K562 (cell line): ENCODE results near the gene LANCL3. TPM values are rescaled to one million over a fixed set of nuclear protein-coding genes. Genes with fewer than 3 reads are reported as not detected.

Experiments used
- ATAC-seq: fragments of 200-7000 bp; cut with Tn5 transposase; 3 replicates; pipeline ENCODE4 v1.9.1; 2020; ENCODE audit warnings: moderate library complexity
- BruUV-seq: library from RNA; stranded (reverse); fragments of 400-500 nt; replicated peaks from 2 replicates; lab custom pipeline; 2021; lab: Mats Ljungman, UMichigan
- CTCF ChIA-PET: fragments of 300-600 bp; formaldehyde crosslinking; extraction: SDS; loops from one replicate; lab custom pipeline; 2021; ENCODE audit warnings: low intra/inter-chr PET ratio; lab: Yijun Ruan, JAX
- POLR2A ChIA-PET: fragments of 300-600, 350-650 bp; sonication (Branson Sonifier 250); formaldehyde crosslinking; extraction: SDS; loops from one replicate; lab custom pipeline; 2021; ENCODE audit warnings: antibody characterized with exemption, inconsistent platforms; lab: Yijun Ruan, JAX
- DNase-seq, 4 experiments: peaks; one replicate each; pipeline versions ENCODE4 v3.0.0 to v3.0.0-alpha.2; 2011 to 2018; ENCODE audit warnings: low spot score in 3 of 4, mixed read lengths in 3 of 4; ENCODE audit errors: extremely low read depth in 1 of 4
- FAIRE-seq: peaks from 2 replicates; lab custom pipeline; 2011; peaks lifted over from hg19 to GRCh38; lab: Jason Lieb, UNC
- H2AFZ ChIP-seq: 2 replicates; pipeline ENCODE4 v1.6.0; 2011; ENCODE audit warnings: low read depth, low read length, control low read depth, inconsistent platforms
- H3K27ac ChIP-seq: fragments of 200-600 bp; 3 replicates; pipeline ENCODE4 v1.8.0; 2011; ENCODE audit warnings: low read depth, mild to moderate bottlenecking, control low read depth, inconsistent platforms, low read length, moderate library complexity, mixed read lengths; ENCODE audit errors: extremely low read depth
- H3K27me3 ChIP-seq, 2 experiments: fragments of 300-600 bp in 1 of 2; 2 replicates in 1 of 2; 3 replicates in 1 of 2; pipeline versions ENCODE4 v1.6.0 to v1.8.0; 2011; ENCODE audit warnings: inconsistent platforms in 2 of 2, low read length in 2 of 2, mild to moderate bottlenecking in 1 of 2, mixed read lengths in 1 of 2, moderate library complexity in 1 of 2; ENCODE audit not compliant: control insufficient read depth in 2 of 2, insufficient read depth in 2 of 2
- H3K36me3 ChIP-seq: fragments of 300-600 bp; 3 replicates; pipeline ENCODE4 v1.8.0; 2011; ENCODE audit warnings: mild to moderate bottlenecking, low read length, inconsistent platforms; ENCODE audit not compliant: control insufficient read depth, insufficient read depth
- H3K4me1 ChIP-seq, 2 experiments: fragments of 200-600 bp in 1 of 2; replicated peaks in 1 of 2; 2 replicates in 1 of 2; 3 replicates in 1 of 2; pipeline versions ENCODE4 v1.5.1 to v1.8.0; 2011; ENCODE audit warnings: inconsistent platforms in 2 of 2, low read length in 2 of 2, mild to moderate bottlenecking in 1 of 2, mixed read lengths in 1 of 2, moderate library complexity in 1 of 2; ENCODE audit not compliant: control insufficient read depth in 2 of 2, insufficient read depth in 2 of 2
- H3K4me2 ChIP-seq: 2 replicates; pipeline ENCODE4 v1.6.1; 2011; ENCODE audit warnings: low read length, control low read depth, inconsistent platforms, mixed read lengths; ENCODE audit not compliant: insufficient read depth
- H3K4me3 ChIP-seq: fragments of 200-600 bp; sonication (generic), shearing (Covaris generic); 2 replicates; pipeline ENCODE4 v1.5.1; 2016; ENCODE audit warnings: control low read depth, inconsistent platforms
- H3K79me2 ChIP-seq: fragments of 200-600 bp; 3 replicates; pipeline ENCODE4 v1.8.0; 2011; ENCODE audit warnings: low read length, inconsistent platforms; ENCODE audit not compliant: control insufficient read depth, insufficient read depth
- H3K9ac ChIP-seq, 2 experiments: 2 replicates each; pipeline versions ENCODE4 v1.6.0 to v1.6.1; 2011; ENCODE audit warnings: low read depth in 2 of 2, low read length in 2 of 2, control low read depth in 1 of 2, inconsistent platforms in 1 of 2, mild to moderate bottlenecking in 1 of 2, mixed read lengths in 1 of 2; ENCODE audit not compliant: insufficient read depth in 1 of 2
- H3K9me1 ChIP-seq: one replicate; pipeline ENCODE4 v1.6.0; 2011; ENCODE audit warnings: inconsistent platforms, mild to moderate bottlenecking, low read length, moderate library complexity; ENCODE audit not compliant: control insufficient read depth, insufficient read depth
- H3K9me3 ChIP-seq: replicated peaks from 2 replicates; pipeline ENCODE4 v1.5.1; 2011; ENCODE audit warnings: low read depth, low read length, inconsistent platforms; ENCODE audit not compliant: control insufficient read depth, insufficient read depth
- H4K20me1 ChIP-seq: replicated peaks from 2 replicates; pipeline ENCODE4 v1.6.1; 2011; ENCODE audit warnings: low read length, inconsistent platforms, mixed read lengths; ENCODE audit not compliant: control insufficient read depth, insufficient read depth
- ATF4 ChIP-seq: fragments of 450-650 bp; formaldehyde crosslinking; IDR thresholded peaks from 2 replicates; pipeline ENCODE4 v1.4.0; 2022; ENCODE audit warnings: mild to moderate bottlenecking, moderate library complexity
- BCL6 ChIP-seq: fragments of 250-450 bp; sonication (Bioruptor Pico); IDR thresholded peaks from 2 replicates; pipeline ENCODE4 v1.4.0; 2020
- BRF2 ChIP-seq: IDR thresholded peaks from 3 replicates; pipeline ENCODE4 v1.6.1; 2011; ENCODE audit warnings: borderline replicate concordance, mild to moderate bottlenecking; ENCODE audit not compliant: insufficient read length, insufficient read depth
- CBFB ChIP-seq: sonication (generic); formaldehyde crosslinking; IDR thresholded peaks from 2 replicates; pipeline ENCODE4 v1.4.0; 2020; ENCODE audit warnings: mild to moderate bottlenecking, missing genetic modification reagents
- FOSL1 ChIP-seq: fragments of 200-800 bp; sonication (Bioruptor generic); conservative IDR thresholded peaks from 2 replicates; pipeline ENCODE4 v1.6.1; 2016; ENCODE audit warnings: missing genetic modification characterization, missing compliant biosample characterization
- GABPA ChIP-seq: fragments of 200-800 bp; sonication (Bioruptor generic); conservative IDR thresholded peaks from 2 replicates; pipeline ENCODE4 v1.6.1; 2016; ENCODE audit warnings: low read depth, missing genetic modification characterization, missing compliant biosample characterization
- HMGN3 ChIP-seq: IDR thresholded peaks from 2 replicates; pipeline ENCODE4 v1.6.1; 2011; ENCODE audit warnings: borderline replicate concordance, low read depth, mild to moderate bottlenecking, mixed read lengths, low read length; ENCODE audit not compliant: insufficient read length; ENCODE audit errors: extremely low read depth
- KDM4B ChIP-seq, 2 experiments: fragments of 450-650 bp in 1 of 2; sonication (generic) in 1 of 2; IDR thresholded peaks; 2 replicates each; pipeline ENCODE4 v1.6.1; 2016 to 2017; ENCODE audit warnings: borderline replicate concordance in 2 of 2, antibody characterized with exemption in 1 of 2, low read depth in 1 of 2, mild to moderate bottlenecking in 1 of 2
- KLF6 ChIP-seq: fragments of 250-450 bp; sonication (Bioruptor Pico); IDR thresholded peaks from 2 replicates; pipeline ENCODE4 v1.4.0; 2020; ENCODE audit warnings: mild to moderate bottlenecking, moderate library complexity, borderline replicate concordance
- MAFF ChIP-seq: IDR thresholded peaks from 2 replicates; pipeline ENCODE4 v1.6.1; 2012; ENCODE audit warnings: low read length, improper control_type of control experiment
- MCM2 ChIP-seq: fragments of 450-650 bp; IDR thresholded peaks from 2 replicates; pipeline ENCODE4 v1.6.1; 2017; ENCODE audit warnings: low read depth, mild to moderate bottlenecking
- RFX7 ChIP-seq: fragments of 250-450 bp; sonication (Bioruptor Pico); IDR thresholded peaks from 2 replicates; pipeline ENCODE4 v1.5.1; 2021; ENCODE audit warnings: mild to moderate bottlenecking
- THAP12 ChIP-seq: fragments of 250-450 bp; sonication (Bioruptor Pico); IDR thresholded peaks from 2 replicates; pipeline ENCODE4 v1.9.0; 2021; ENCODE audit warnings: mild to moderate bottlenecking, inconsistent platforms
- ZNF165 ChIP-seq: fragments of 250-450 bp; sonication (Bioruptor Pico); IDR thresholded peaks from 2 replicates; pipeline ENCODE4 v1.4.0; 2020; ENCODE audit warnings: borderline replicate concordance
- ZNF232 ChIP-seq: sonication (generic); formaldehyde crosslinking; IDR thresholded peaks from 2 replicates; pipeline ENCODE4 v1.8.0; 2022; ENCODE audit warnings: mild to moderate bottlenecking, missing genetic modification reagents
- ZNF253 ChIP-seq: fragments of 250-450 bp; sonication (Bioruptor Pico); conservative IDR thresholded peaks from 2 replicates; pipeline ENCODE4 v1.6.1; 2021; ENCODE audit warnings: mild to moderate bottlenecking
- ZNF280A ChIP-seq: fragments of 450-650 bp; IDR thresholded peaks from 2 replicates; pipeline ENCODE4 v1.6.1; 2018; ENCODE audit warnings: mild to moderate bottlenecking, low read depth; ENCODE audit not compliant: partially characterized antibody
- ZNF316 ChIP-seq: fragments of 450-650 bp; IDR thresholded peaks from 2 replicates; pipeline ENCODE4 v1.6.1; 2016
- ZNF830 ChIP-seq: fragments of 250-450 bp; sonication (Bioruptor Pico); IDR thresholded peaks from 2 replicates; pipeline ENCODE4 v1.5.0; 2021; ENCODE audit warnings: mild to moderate bottlenecking
- WGBS: fragments of 100-300 bp; shearing (Covaris generic); methylation state at CpG from one replicate; pipeline ENCODE4 v1.1.6; 2016; ENCODE audit warnings: low coverage, mixed read lengths; ENCODE audit not compliant: insufficient coverage; ENCODE audit errors: missing lambda C conversion rate; 5-methylcytosine and 5-hydroxymethylcytosine counted together
- in situ Hi-C: fragments of 300-500 bp; cut with MboI; formaldehyde crosslinking; loops from 4 replicates; pipeline ENCODE4 v1.15.0; 2018; ENCODE audit warnings: inconsistent platforms, mixed read lengths
- intact Hi-C: fragments of 100-400 bp; cut with micrococcal nuclease; formaldehyde crosslinking; loops from 2 replicates; pipeline ENCODE4 v1.14.2; 2022
- polyA plus RNA-seq, 8 experiments: library from polyadenylated mRNA; depleted of rRNA in 4 of 8; stranded (reverse) in 5 of 8; unstranded in 3 of 8; fragments of >200 nt; fragmentation: Nextera tagmentation in 2 of 8; fragmentation: Illumina TruSeq in 1 of 8; extraction: Ambion mirVana in 2 of 8; extraction: Trizol in 1 of 8; gene quantifications; 2 replicates each; pipeline versions ENCODE4 v1.2.1 to v1.2.3, GENCODE V29; 2011 to 2014; ENCODE audit warnings: inconsistent platforms in 1 of 8, missing spikeins in 1 of 8
- total RNA-seq, 7 experiments: library from RNA; depleted of rRNA in 6 of 7; stranded (reverse); fragments of >200 nt in 6 of 7; fragmentation: Illumina TruSeq in 2 of 7; extraction: Trizol in 2 of 7; gene quantifications; 2 replicates each; pipeline versions ENCODE4 v1.2.1 to v1.2.3, GENCODE V29; 2011 to 2021; ENCODE audit warnings: low replicate concordance in 1 of 7

The LANCL3 gene
- total and polyA plus RNA-seq, 9 of the 15 experiments (the other 6 are each of a cell fraction or from before 2014, with no cell fraction given), result 0.41 to 1.5 (median 0.58) TPM

GRCh38 chrX:37590047-37590446, 18.6 kb downstream of the LANCL3 start:
- CTCF ChIA-PET, result no interaction called here
- TF ChIP-seq ZNF165 (no peak), ATF4 (no peak), RFX7 (CRISPR knock-in tag) (no peak), ZNF830 (CRISPR knock-in tag) (no peak), THAP12 (no peak), GABPA (tag) (no peak), ZNF232 (CRISPR knock-in tag) (no peak), HMGN3 (no peak), KDM4B (IDR thresholded peaks at IDR 0.05; ENCODE audit: borderline replicate concordance in 2 of 2, low read depth in 1 of 2) (no peak), BRF2 (no peak), BCL6 (no peak), CBFB (CRISPR knock-in tag) (no peak), ZNF253 (CRISPR knock-in tag) (no peak), MAFF (0 out of 2 replicates have a peak, but pooled peaks have one; percentile 10), FOSL1 (tag) (no peak), MCM2 (no peak), KLF6 (no peak), ZNF316 (peak; percentile 63), ZNF280A (no peak)

More at GRCh38 chrX:37590047-37590446, 18.6 kb downstream of the LANCL3 start:
- 17% methylated on average over 2 of the region's 2 CpGs for WGBS
- DNase-seq, result no peak
- H3K4me2 ChIP-seq, result no peak overlapping the region
- ATAC-seq, result no peak
- no peak overlapping the region for H3K27ac ChIP-seq
- no peak for FAIRE-seq
- POLR2A ChIA-PET, result no interaction called here
- H3K36me3 ChIP-seq, result no peaks in the 10 kb centered on the region
- H3K9me3 ChIP-seq, result no peaks in the 10 kb centered on the region
- no peak overlapping the region for H3K9ac ChIP-seq
- no peaks in the 10 kb centered on the region for H3K4me1 ChIP-seq
- H3K4me3 ChIP-seq, result no peak overlapping the region
- in situ Hi-C loops (no loop called here), intact Hi-C loops (no loop called here)
- no peaks in the 10 kb centered on the region for H4K20me1 ChIP-seq
- H3K9me1 ChIP-seq, result no peaks in the 10 kb centered on the region
- H2AFZ ChIP-seq, result no peak overlapping the region
- BruUV-seq, result no TSS peak
- H3K79me2 ChIP-seq, result no peaks in the 10 kb centered on the region
- no peaks in the 10 kb centered on the region for H3K27me3 ChIP-seq
